H1 (cell line): ENCODE measurements around the gene CHST12. TPM values are rescaled to one million over a fixed set of nuclear protein-coding genes. Genes with fewer than 3 reads are reported as not detected.

Experiments used
- CTCF ChIA-PET: fragments of 300-600 bp; sonication (Branson Sonifier 250); formaldehyde crosslinking; loops from one replicate; lab custom pipeline; 2021; ENCODE audit not compliant: partially characterized antibody; lab: Charles Lee
- POLR2A ChIA-PET: fragments of 300-600 bp; sonication (Branson Sonifier 250); formaldehyde crosslinking; loops from one replicate; lab custom pipeline; 2021; ENCODE audit warnings: inconsistent platforms; ENCODE audit not compliant: partially characterized antibody; lab: Charles Lee
- DNase-seq, 2 experiments: peaks; one replicate each; pipeline versions ENCODE4 v3.0.0 to v3.0.0-alpha.2; 2010 to 2022; ENCODE audit warnings: low spot score in 2 of 2, low read depth in 1 of 2, mixed read lengths in 1 of 2
- FAIRE-seq: peaks from 2 replicates; lab custom pipeline; 2011; peaks lifted over from hg19 to GRCh38; lab: Jason Lieb, UNC
- H2AFZ ChIP-seq: 2 replicates; pipeline ENCODE4 v1.8.1; 2012; ENCODE audit warnings: low read length, inconsistent platforms
- H2AK5ac ChIP-seq: 2 replicates; pipeline ENCODE4 v1.6.1; 2013; ENCODE audit warnings: low read depth, low read length
- H2BK120ac ChIP-seq: replicated peaks from 2 replicates; pipeline ENCODE3; 2013; ENCODE audit warnings: low read depth, low read length, inconsistent platforms
- H2BK12ac ChIP-seq: 2 replicates; pipeline ENCODE4 v1.6.1; 2013; ENCODE audit warnings: low read depth, low read length
- H2BK15ac ChIP-seq: 2 replicates; pipeline ENCODE4 v1.6.1; 2013; ENCODE audit warnings: low read length
- H2BK20ac ChIP-seq: 2 replicates; pipeline ENCODE4 v1.6.1; 2013; ENCODE audit warnings: low read length
- H2BK5ac ChIP-seq: 2 replicates; pipeline ENCODE4 v1.6.1; 2013; ENCODE audit warnings: low read depth, low read length
- H3K14ac ChIP-seq: 2 replicates; pipeline ENCODE4 v1.6.1; 2013; ENCODE audit warnings: inconsistent platforms; ENCODE audit not compliant: insufficient read length
- H3K18ac ChIP-seq: 2 replicates; pipeline ENCODE4 v1.6.1; 2013; ENCODE audit warnings: low read length; ENCODE audit errors: extremely low read depth
- H3K23ac ChIP-seq: 2 replicates; pipeline ENCODE4 v1.6.1; 2013; ENCODE audit warnings: inconsistent platforms; ENCODE audit not compliant: insufficient read length
- H3K23me2 ChIP-seq: 2 replicates; pipeline ENCODE4 v1.6.1; 2013; ENCODE audit warnings: low read depth, low read length
- H3K27ac ChIP-seq: 2 replicates; pipeline ENCODE4 v1.6.1; 2011; ENCODE audit warnings: low read depth, low read length, inconsistent platforms
- H3K27me3 ChIP-seq, 4 experiments: replicated peaks in 1 of 4; 1 replicate in 1 of 4; 2 replicates in 3 of 4; pipeline versions ENCODE4 v1.6.1 to v1.8.1; 2011 to 2013; ENCODE audit warnings: low read length in 3 of 4, mild to moderate bottlenecking in 3 of 4, inconsistent platforms in 2 of 4, mixed read lengths in 2 of 4, moderate library complexity in 1 of 4; ENCODE audit not compliant: control insufficient read depth in 3 of 4, insufficient read depth in 3 of 4; ENCODE audit errors: extremely low read depth in 1 of 4
- H3K36me3 ChIP-seq, 4 experiments: 2 replicates each; pipeline versions ENCODE4 v1.6.1 to v1.8.1; 2011 to 2013; ENCODE audit warnings: mild to moderate bottlenecking in 4 of 4, low read length in 3 of 4, moderate library complexity in 2 of 4, control low read depth in 1 of 4, inconsistent platforms in 1 of 4; ENCODE audit not compliant: insufficient read depth in 4 of 4, control insufficient read depth in 2 of 4
- H3K4ac ChIP-seq: replicated peaks from 2 replicates; pipeline ENCODE3; 2013; ENCODE audit warnings: low read length, low read depth, mixed read lengths, inconsistent platforms; ENCODE audit not compliant: insufficient read length
- H3K4me1 ChIP-seq, 4 experiments: replicated peaks in 1 of 4; 1 replicate in 1 of 4; 2 replicates in 3 of 4; pipeline versions ENCODE4 v1.6.1 to v1.8.1; 2011 to 2013; ENCODE audit warnings: low read length in 3 of 4, inconsistent platforms in 2 of 4, mixed read lengths in 1 of 4; ENCODE audit not compliant: insufficient read depth in 4 of 4, control insufficient read depth in 3 of 4
- H3K4me2 ChIP-seq, 2 experiments: 2 replicates each; pipeline versions ENCODE4 v1.6.1 to v1.8.1; 2011 to 2013; ENCODE audit warnings: low read depth in 2 of 2, low read length in 2 of 2, control low read depth in 1 of 2, inconsistent platforms in 1 of 2, mild to moderate bottlenecking in 1 of 2; ENCODE audit not compliant: insufficient read depth in 1 of 2
- H3K4me3 ChIP-seq, 4 experiments: fragments of 200-600, 300-600 bp in 1 of 4; sonication (generic), shearing (Covaris generic), sonication (Bioruptor Twin) in 1 of 4; 2 replicates each; pipeline versions ENCODE4 v1.5.1 to v1.8.1; 2011 to 2016; ENCODE audit warnings: low read length in 4 of 4, low read depth in 3 of 4, control low read depth in 2 of 4, inconsistent platforms in 2 of 4, mild to moderate bottlenecking in 2 of 4, mixed read lengths in 1 of 4, moderate library complexity in 1 of 4; ENCODE audit not compliant: insufficient read depth in 2 of 4; ENCODE audit errors: extremely low read depth in 1 of 4
- H3K56ac ChIP-seq: replicated peaks from 2 replicates; pipeline ENCODE3; 2013; ENCODE audit warnings: low read depth, mild to moderate bottlenecking, mixed read lengths, low read length, inconsistent platforms; ENCODE audit not compliant: insufficient read length
- H3K79me1 ChIP-seq: 2 replicates; pipeline ENCODE4 v1.6.1; 2013; ENCODE audit warnings: low read depth, low read length, control low read depth
- H3K79me2 ChIP-seq, 2 experiments: 2 replicates each; pipeline versions ENCODE4 v1.6.1 to v1.8.1; 2012 to 2013; ENCODE audit warnings: low read length in 2 of 2, mild to moderate bottlenecking in 2 of 2, inconsistent platforms in 1 of 2; ENCODE audit not compliant: insufficient read depth in 2 of 2, control insufficient read depth in 1 of 2
- H3K9ac ChIP-seq, 4 experiments: replicated peaks in 1 of 4; 1 replicate in 1 of 4; 2 replicates in 3 of 4; pipeline versions ENCODE4 v1.6.1 to v1.8.1; 2011 to 2013; ENCODE audit warnings: low read depth in 3 of 4, low read length in 3 of 4, control low read depth in 2 of 4, mild to moderate bottlenecking in 2 of 4, moderate library complexity in 2 of 4, inconsistent platforms in 1 of 4; ENCODE audit errors: extremely low read depth in 1 of 4
- H3K9me3 ChIP-seq, 2 experiments: 2 replicates each; pipeline versions ENCODE4 v1.6.1 to v1.8.1; 2012 to 2013; ENCODE audit warnings: mild to moderate bottlenecking in 2 of 2, moderate library complexity in 2 of 2, control low read depth in 1 of 2, inconsistent platforms in 1 of 2, low read depth in 1 of 2, low read length in 1 of 2, mixed read lengths in 1 of 2; ENCODE audit not compliant: insufficient read depth in 2 of 2
- H4K20me1 ChIP-seq, 2 experiments: replicated peaks in 1 of 2; 2 replicates each; pipeline versions ENCODE3 to v1.8.1; 2011 to 2013; ENCODE audit warnings: inconsistent platforms in 2 of 2, low read length in 2 of 2, mild to moderate bottlenecking in 1 of 2; ENCODE audit not compliant: insufficient read depth in 2 of 2, control insufficient read depth in 1 of 2
- H4K5ac ChIP-seq: 2 replicates; pipeline ENCODE4 v1.6.1; 2013; ENCODE audit warnings: low read length, low read depth, mixed read lengths, inconsistent platforms; ENCODE audit not compliant: insufficient read length
- H4K8ac ChIP-seq: 2 replicates; pipeline ENCODE4 v1.8.0; 2013; ENCODE audit warnings: mild to moderate bottlenecking, moderate library complexity, low read length, inconsistent platforms; ENCODE audit not compliant: insufficient read depth; ENCODE audit errors: extremely low read depth
- H4K91ac ChIP-seq: replicated peaks from 2 replicates; pipeline ENCODE3; 2013; ENCODE audit warnings: low read length, mixed read lengths, inconsistent platforms; ENCODE audit not compliant: insufficient read length
- RBBP5 ChIP-seq: IDR thresholded peaks from 2 replicates; pipeline ENCODE4 v1.7.1; 2012; ENCODE audit warnings: low read depth, mild to moderate bottlenecking, inconsistent platforms, low read length, moderate library complexity, borderline replicate concordance
- WGBS, 2 experiments: shearing (Covaris generic) in 1 of 2; methylation state at CpG; one replicate each; pipeline versions ENCODE4 v1.1.6 to v1.1.7; 2013 to 2015; ENCODE audit warnings: low lambda C conversion rate in 2 of 2, mixed read lengths in 2 of 2, inconsistent platforms in 1 of 2, low coverage in 1 of 2, missing lambda C conversion rate in 1 of 2; ENCODE audit not compliant: insufficient replicate concordance in 2 of 2, insufficient coverage in 1 of 2, insufficient read length in 1 of 2; ENCODE audit errors: extremely low coverage in 1 of 2, missing lambda C conversion rate in 1 of 2; 5-methylcytosine and 5-hydroxymethylcytosine counted together
- polyA plus RNA-seq, 7 experiments: library from polyadenylated mRNA; depleted of rRNA in 3 of 7; stranded (reverse) in 5 of 7; unstranded in 2 of 7; fragments of >200 nt in 5 of 7; fragments of 200-250 nt in 2 of 7; gene quantifications; 1 replicate in 5 of 7; 2 replicates in 1 of 7; 4 replicates in 1 of 7; pipeline versions ENCODE4 v1.2.1 to v1.2.3, GENCODE V29; 2011 to 2013; ENCODE audit warnings: missing spikeins in 2 of 7, mixed read lengths in 2 of 7
- total RNA-seq: library from RNA; stranded (reverse); fragmentation: NEBNext Ultra II Directional; extraction: Animal tissue kit (Norgen Biotek cat#: 25700); gene quantifications from 2 replicates; pipeline ENCODE4 v1.2.1, GENCODE V29; 2021

The CHST12 gene
- total and polyA plus RNA-seq, 2 of the 8 experiments (the other 6 are each of a cell fraction or from before 2014, with no cell fraction given), result 13.4 to 24.1 TPM

- Histone ChIP-seq H3K79me1 (no peaks in the 10 kb centered on the region), H3K9ac (no peak overlapping the region), H3K56ac (no peak overlapping the region), H3K4me2 (no peak overlapping the region), H2BK20ac (no peak overlapping the region), H3K27ac (no peak overlapping the region), H4K91ac (no peak overlapping the region), H4K5ac (no peak overlapping the region), H4K8ac (no peak overlapping the region), H3K23ac (no peak overlapping the region), H2BK12ac (no peak overlapping the region), H3K79me2 (no peaks in the 10 kb centered on the region), H2AFZ (no peak overlapping the region), H3K9me3 (no peaks in the 10 kb centered on the region), H3K4me1 (peaks cover 0 to 8% (median 6%) of the 10 kb centered on the region in 4 experiments; a peak in 5 of 7 replicates), H3K4ac (no peak overlapping the region), H3K14ac (no peak overlapping the region), H3K18ac (no peak overlapping the region), H3K4me3 (no peak overlapping the region), H2BK15ac (no peak overlapping the region), H2BK5ac (no peak overlapping the region), H3K36me3 (no peaks in the 10 kb centered on the region), H2AK5ac (peak overlapping the region; percentile 48; the same call in 1 of the 2 replicates), H4K20me1 (no peaks in the 10 kb centered on the region), H3K27me3 (no peaks in the 10 kb centered on the region), H3K23me2 (no peaks in the 10 kb centered on the region), H2BK120ac (no peak overlapping the region)
- TF ChIP-seq RBBP5, result no peak
- POLR2A ChIA-PET, result interaction anchor here (0.6 to 1.9 kb wide), 6 partner anchors 16 to 249 kb away, joined by 3 to 15 read pairs (median 4); partner anchors contain the start of gene EIF3B
- 93% methylated on average over 6 of the region's 8 CpGs; no CpG with 5 or more reads in 1 of the 2 experiments for WGBS, 2 experiments
- FAIRE-seq (no peak), DNase-seq (no peak)
- CTCF ChIA-PET, result interaction anchor here (0.9 to 7.6 kb wide), 24 partner anchors 15 to 258 kb away, joined by 3 to 266 read pairs (median 8); partner anchors contain the start of genes BRAT1 and IQCE
Observed at GRCh38 chr7:2452643-2453270, 49.3 kb downstream of the CHST12 start.
